Measurements from ENCODE around the gene ELAVL1. TPM values are rescaled to one million over a fixed set of nuclear protein-coding genes. Genes with fewer than 3 reads are reported as not detected.

The ELAVL1 gene
- total RNA-seq, 1 donor from 2014 or later = 107 TPM

- no peak for TF ChIP-seq EZH2 (IDR thresholded peaks at IDR 0.05; ENCODE audit: insufficient read depth, low read length)
- no peak for TF ChIP-seq CTCF (IDR thresholded peaks at IDR 0.05; ENCODE audit: insufficient read depth, low read depth, low read length)
- Histone ChIP-seq H3K4me2 (ENCODE audit: low read length) (no peak overlapping the region), H3K27ac (ENCODE audit: low read depth, low read length) (no peak overlapping the region), H3K9ac (ENCODE audit: low read length) (no peak overlapping the region), H3K9me3 (ENCODE audit: insufficient read depth, low read depth, low read length) (no peaks in the 10 kb centered on the region), H2AFZ (ENCODE audit: low read depth, low read length) (no peak overlapping the region), H3K4me3 (ENCODE audit: insufficient read depth, low read depth, low read length) (no peak overlapping the region), H3K79me2 (ENCODE audit: insufficient read depth, low read length) (no peaks in the 10 kb centered on the region), H3K27me3 (ENCODE audit: insufficient read depth, low read length) (no peaks in the 10 kb centered on the region), H3K4me1 (ENCODE audit: insufficient read depth, low read length) (no peaks in the 10 kb centered on the region), H3K36me3 (ENCODE audit: insufficient read depth, low read length) (peaks cover 11% of the 10 kb centered on the region), H4K20me1 (ENCODE audit: insufficient read depth, low read length) (peaks cover 45% of the 10 kb centered on the region)
- Mint-ChIP-seq H3K9me3 (ENCODE audit: unreplicated experiment) (no peaks in the 10 kb centered on the region), H3K4me1 (ENCODE audit: low read depth, unreplicated experiment) (no peaks in the 10 kb centered on the region), H3K27ac (ENCODE audit: unreplicated experiment) (no peak overlapping the region), H3K4me3 (ENCODE audit: unreplicated experiment) (no peak overlapping the region), H3K36me3 (ENCODE audit: low read depth, unreplicated experiment) (peaks cover 20% of the 10 kb centered on the region), H3K27me3 (ENCODE audit: low read depth, unreplicated experiment) (no peaks in the 10 kb centered on the region)
- FAIRE-seq (no peak), DNase-seq (ENCODE audit: low read depth) (no peak)
Observed at GRCh38 chr19:7969555-7969939, 35.9 kb downstream of the ELAVL1 start.

GRCh38 chr19:7968796-7969554 lies 36.5 kb downstream of the ELAVL1 start:
- Mint-ChIP-seq H3K4me3 (ENCODE audit: unreplicated experiment) (no peak overlapping the region), H3K9me3 (ENCODE audit: unreplicated experiment) (no peaks in the 10 kb centered on the region), H3K4me1 (ENCODE audit: low read depth, unreplicated experiment) (no peaks in the 10 kb centered on the region), H3K36me3 (ENCODE audit: low read depth, unreplicated experiment) (peaks cover 19% of the 10 kb centered on the region), H3K27ac (ENCODE audit: unreplicated experiment) (no peak overlapping the region), H3K27me3 (ENCODE audit: low read depth, unreplicated experiment) (no peaks in the 10 kb centered on the region)
- no peak overlapping the region for H3K9ac ChIP-seq (ENCODE audit: low read length)
- no peaks in the 10 kb centered on the region for H3K27me3 ChIP-seq (ENCODE audit: insufficient read depth, low read length)
- no peak overlapping the region for H3K4me3 ChIP-seq (ENCODE audit: insufficient read depth, low read depth, low read length)
- no peak overlapping the region for H3K4me2 ChIP-seq (ENCODE audit: low read length)
- no peaks in the 10 kb centered on the region for H3K4me1 ChIP-seq (ENCODE audit: insufficient read depth, low read length)
- peaks cover 14% of the 10 kb centered on the region for H3K36me3 ChIP-seq (ENCODE audit: insufficient read depth, low read length)
- no peak overlapping the region for H2AFZ ChIP-seq (ENCODE audit: low read depth, low read length)
- TF ChIP-seq EZH2 (IDR thresholded peaks at IDR 0.05; ENCODE audit: insufficient read depth, low read length) (no peak), CTCF (IDR thresholded peaks at IDR 0.05; ENCODE audit: insufficient read depth, low read depth, low read length) (no peak)
- no peaks in the 10 kb centered on the region for H3K9me3 ChIP-seq (ENCODE audit: insufficient read depth, low read depth, low read length)
- no peaks in the 10 kb centered on the region for H3K79me2 ChIP-seq (ENCODE audit: insufficient read depth, low read length)
- H4K20me1 ChIP-seq (ENCODE audit: insufficient read depth, low read length) = peaks cover 41% of the 10 kb centered on the region
- FAIRE-seq = no peak
- no peak overlapping the region for H3K27ac ChIP-seq (ENCODE audit: low read depth, low read length)
- no peak for DNase-seq (ENCODE audit: low read depth)
